NCI-H774 (cell line): ENCODE measurements around the gene WBP2.

ENCODE experiments used
- DNase-seq: peaks from one replicate; lab custom pipeline; 2025; lab: John Stamatoyannopoulos, UW

WBP2 gene

DNA sequence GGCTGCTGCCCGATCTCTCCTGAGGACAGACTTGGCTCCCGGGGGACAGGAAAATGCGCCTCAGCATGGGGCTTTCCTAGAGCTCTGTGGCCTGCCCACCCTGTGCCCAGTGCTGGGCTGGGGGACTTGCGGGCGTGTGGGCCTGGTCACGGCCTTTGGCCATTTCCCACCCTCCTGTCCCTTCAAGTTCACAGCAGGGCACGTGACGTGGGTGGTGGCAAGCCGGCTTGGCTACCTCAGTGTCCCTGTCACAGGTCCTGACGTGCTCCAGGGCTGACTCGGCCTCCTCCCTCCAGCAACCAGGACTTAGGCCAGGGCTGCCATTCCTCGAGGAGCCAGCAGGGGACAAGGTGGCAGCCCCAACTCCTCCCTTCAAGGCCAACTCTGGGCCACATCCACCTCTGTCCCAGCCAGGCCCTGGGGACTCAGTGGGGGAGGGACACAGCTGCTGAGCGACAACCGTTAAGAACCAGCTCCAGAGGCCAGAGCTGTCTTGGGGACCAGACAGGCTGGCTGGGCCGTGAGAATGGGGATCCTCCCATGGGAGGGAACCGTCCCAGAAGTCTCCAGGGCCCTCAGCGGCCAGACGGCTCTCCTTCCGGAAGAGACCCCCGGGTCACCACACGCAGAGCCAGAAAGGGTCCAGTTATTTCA, 9.9 kb downstream of the WBP2 start:
- peak; percentile 16 for DNase-seq

DNA sequence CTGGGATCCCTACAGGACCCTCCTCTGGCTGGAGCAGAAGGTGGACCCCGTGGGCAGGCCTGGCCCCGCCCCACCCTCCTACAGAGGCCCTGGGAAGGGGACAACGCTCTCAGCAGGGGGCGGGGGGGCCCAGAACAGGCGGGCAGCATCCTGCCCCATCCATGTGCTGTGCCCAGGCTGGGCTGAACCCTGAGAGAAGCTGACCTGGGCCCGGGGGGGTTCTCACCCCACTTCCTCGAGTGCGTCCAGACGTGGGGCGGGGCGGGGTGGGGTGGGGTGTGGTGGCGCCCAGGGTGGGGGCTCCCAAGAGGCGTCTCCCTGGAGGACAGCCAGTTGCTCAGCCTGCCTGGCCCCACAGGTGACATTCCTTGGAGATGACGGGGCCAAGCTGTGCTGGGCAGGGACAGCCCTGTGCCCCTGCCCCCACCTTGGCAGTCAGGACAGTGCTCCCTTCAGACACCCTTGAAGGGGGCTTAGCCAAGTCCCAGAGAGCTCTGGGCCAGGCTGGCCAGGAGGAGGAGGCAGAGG, 10.5 kb downstream of the WBP2 start:
- DNase-seq: no peak

DNA sequence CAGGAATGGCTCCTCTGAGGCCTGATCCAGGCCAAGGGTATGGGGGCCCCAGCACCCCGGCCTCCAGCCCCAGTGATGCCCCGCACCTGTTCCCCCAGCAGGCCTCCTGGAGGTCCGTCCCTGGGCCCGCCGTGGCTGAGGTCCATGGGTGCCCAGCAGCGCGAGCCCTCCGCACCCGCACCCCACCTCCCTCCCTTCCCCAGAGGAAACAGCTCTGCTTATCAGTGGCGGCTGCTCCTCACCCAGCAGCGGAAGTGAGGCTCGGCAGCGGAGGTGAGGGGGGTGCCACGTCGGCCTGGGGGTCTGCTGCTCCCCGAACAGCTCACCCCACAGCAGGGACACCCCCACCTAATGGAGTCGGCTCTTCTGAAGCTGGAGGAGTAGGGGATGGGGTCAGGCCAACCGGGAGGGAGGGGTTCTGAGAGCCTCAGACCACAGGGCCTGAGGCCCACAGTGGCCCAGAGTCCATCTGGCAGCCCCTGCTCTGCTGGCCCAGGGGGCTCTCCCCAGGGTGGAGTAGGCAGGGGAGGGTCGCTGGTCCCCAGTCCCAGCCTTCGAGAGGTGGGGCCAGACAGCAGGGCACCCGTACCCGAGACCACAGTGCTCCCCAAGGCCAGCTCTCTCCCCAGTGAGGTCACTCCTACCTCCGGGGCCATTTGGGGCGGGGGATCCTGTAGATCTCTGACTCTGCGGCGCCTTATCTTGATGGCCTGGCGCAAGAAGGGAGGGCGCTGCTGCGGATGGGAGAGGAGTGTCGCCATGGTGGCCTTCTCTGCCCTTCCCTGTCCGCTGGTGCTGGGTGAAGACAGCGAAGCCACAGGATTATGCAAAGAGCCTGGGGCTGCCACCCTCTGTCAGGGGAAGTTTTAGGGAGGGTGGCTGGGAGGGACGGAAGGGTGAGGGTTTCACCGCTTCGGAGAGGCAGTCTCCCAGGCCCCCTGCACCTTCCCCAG, 11.3 kb downstream of the WBP2 start, which contains the start of gene UNC13D:
Gene UNC13D (minus strand): TSS at position 828 of the 953 bp plus-strand sequence. CDS start 67 bp downstream, at position 761.
- DNase-seq: no peak

DNA sequence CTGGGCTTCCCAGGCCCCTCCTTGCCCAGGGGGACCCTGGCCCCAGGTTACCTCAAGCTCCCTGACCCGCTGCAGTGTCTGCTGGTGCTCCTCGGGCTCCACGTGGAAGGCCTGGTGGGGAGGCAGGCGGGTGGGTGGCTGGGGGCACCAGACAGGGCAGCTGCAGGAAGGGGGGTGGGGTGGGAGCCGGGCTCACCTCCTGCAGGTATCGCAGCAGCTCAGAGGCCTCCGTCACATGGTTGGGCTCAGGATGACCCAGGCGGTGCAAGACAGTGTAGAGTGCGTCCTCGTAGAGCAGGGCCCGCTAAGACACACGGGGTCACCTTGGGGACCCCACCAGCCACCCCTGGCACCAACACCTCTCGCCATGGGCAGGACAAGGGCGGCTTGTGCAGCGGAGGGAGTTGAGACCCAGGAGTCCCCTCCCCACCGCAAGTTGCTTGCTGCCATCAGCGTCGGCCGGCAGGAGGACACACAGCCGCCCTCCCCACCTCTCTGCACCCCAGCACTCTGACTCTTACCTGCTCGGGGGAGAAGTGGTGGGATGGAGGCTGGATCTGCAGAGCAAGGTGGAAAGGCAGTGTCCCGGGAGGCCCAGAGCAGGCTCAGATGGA, 12.1 kb downstream of the WBP2 start:
- DNase-seq: no peak

DNA sequence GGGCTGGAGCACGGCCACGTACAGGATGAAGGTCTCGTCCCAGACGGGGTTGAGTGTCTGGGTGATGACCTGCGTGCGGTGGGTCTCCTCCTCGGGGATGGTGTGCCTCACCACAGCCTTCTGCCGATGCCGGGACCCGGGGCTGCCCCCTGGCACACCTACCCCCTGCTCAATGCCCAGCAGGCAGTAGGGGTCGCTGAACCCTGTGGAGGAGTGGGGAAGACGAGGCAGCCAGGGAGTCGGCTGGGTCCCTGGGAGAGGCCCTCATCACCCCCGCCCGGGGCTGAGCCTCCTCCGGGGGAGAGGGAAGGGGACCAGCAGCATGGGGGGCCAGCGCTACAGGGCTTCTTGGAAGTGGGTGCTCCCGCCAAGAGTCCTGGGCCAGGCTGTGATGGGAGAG, 12.7 kb downstream of the WBP2 start:
- DNase-seq: no peak

DNA sequence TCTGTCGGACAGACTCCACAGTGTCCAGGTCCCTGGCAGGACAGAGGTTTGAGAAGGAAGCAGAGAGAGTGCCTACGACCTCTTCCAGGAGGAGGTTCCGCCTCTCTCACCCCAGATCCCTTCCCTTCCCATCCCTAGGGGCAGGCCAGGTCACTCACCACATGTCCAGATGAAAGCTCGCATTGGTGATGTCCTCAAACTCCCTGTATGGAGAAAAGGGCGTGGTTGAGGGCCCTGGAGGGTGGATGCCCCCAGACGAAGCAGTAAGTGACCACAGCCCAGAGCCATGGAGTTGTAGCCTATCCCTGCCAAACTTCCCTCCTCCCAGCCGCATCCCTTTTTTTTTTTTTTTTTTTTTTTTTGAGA, 14.4 kb downstream of the WBP2 start:
- DNase-seq: no peak

DNA sequence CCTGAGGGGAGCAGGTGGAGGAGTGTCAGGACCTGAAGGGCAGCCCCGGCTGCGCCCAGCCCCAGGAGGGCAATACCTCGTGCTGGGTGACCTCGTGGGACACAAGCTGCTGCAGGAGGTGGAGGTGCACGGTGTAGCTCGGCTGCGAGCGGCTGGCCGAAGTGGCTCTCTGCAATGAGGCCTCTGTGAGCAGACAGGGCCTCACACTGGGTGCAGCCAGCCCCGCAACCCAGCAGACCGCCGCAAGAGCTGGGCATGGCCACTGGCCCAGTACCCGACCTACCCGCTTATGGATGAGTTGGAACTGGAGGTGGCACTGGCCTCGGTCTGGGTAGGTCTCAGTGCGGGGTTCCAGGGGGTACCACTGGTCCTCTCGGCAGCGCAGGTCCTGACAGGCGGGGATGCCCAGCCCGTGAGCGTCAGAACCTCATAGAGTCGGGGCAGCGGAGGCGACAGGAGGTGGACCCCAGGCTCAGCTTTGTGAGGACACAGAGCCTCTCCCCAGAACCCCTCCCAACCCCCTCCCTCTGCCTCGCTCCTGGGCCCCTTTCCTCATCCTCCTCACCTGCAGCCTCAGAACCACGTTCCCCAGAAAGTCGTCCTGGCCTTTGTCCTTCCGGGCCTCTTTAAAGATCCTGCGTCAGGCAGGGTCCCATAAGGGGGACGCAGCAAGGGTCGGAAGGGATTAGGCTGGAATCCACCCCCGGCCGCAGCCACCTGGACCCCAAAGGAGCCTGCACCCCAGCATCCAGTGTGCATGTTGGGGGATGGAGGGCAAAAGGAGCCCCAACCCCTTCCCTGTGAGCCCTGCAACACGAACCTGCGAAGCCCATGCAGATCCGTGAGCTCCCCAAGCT, 15.0 kb downstream of the WBP2 start:
- no peak for DNase-seq

DNA sequence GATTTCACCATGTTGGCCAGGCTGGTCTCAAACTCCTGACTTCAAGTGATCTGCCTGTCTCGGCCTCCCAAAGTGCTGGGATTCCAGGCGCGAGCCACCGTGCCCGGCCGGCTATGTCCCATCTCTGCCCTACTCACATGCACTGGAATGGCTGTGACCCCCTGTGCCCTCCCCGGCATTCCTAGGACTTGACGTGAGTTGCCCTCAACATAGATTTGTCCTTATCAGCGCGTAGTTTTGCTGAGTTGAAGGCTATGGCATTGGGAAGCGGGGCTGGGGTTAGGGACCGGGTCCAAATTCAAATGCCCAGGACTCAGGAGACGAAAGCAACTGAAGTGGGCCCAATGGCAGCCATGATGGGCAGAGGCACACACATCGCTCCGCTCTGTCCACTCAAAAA, 16.7 kb downstream of the WBP2 start:
- no peak for DNase-seq

DNA sequence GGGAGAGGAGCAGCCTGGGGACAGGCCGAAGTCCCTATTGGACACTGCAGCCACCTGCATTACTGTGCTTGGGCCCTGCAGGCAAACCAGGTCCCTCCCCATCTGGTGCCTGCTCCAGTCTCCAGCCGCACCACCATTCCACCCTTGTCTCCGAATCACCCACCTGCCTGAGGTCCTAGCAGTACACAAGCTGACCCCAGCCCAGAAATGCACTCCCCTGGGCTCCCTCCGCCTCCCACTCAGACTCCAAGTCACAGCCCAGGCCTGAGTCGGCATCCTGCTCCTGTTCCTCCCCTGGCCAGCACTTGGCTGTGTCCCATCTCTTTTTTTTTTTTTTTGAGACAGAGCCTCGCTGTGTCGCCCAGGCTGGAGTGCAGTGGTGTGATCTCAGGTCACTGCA, 17.2 kb downstream of the WBP2 start:
- DNase-seq: no peak

DNA sequence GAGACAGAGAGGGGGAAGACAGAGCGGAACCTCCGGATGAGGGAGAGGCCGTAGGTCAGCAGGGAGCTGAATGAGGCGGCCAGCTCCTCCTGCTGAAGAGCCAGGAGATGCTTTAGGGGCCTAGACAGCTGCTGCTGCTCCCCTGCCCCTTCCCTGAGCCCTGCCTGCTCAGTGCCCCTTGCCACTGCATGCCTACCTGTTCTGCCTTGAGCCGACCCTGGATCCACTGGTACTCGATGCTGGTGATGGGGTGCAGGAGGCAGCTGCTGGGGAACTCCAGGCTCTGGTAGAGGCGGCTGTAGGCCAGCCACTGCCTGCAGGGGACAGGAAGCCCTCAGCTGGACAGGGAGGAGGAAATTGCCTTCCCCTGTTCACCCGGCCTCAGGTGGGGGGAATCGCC, 18.5 kb downstream of the WBP2 start:
- DNase-seq: no peak

DNA sequence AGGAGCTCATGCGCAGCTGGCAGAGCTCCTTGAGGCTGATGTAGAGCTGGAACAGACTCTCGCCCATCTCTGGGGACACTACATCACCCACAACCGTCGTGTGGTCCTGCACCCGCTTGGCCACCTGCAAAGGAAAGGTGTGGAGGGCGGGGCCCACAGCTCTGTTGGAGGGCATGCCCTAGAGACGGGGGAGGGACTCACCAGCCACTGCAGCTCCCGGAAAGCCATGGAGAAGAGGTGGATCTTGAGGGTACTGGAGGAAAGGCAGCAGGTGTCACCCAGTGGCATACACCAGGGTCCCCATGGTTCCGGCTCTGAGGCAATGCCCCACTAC, 19.5 kb downstream of the WBP2 start:
- DNase-seq: no peak

DNA sequence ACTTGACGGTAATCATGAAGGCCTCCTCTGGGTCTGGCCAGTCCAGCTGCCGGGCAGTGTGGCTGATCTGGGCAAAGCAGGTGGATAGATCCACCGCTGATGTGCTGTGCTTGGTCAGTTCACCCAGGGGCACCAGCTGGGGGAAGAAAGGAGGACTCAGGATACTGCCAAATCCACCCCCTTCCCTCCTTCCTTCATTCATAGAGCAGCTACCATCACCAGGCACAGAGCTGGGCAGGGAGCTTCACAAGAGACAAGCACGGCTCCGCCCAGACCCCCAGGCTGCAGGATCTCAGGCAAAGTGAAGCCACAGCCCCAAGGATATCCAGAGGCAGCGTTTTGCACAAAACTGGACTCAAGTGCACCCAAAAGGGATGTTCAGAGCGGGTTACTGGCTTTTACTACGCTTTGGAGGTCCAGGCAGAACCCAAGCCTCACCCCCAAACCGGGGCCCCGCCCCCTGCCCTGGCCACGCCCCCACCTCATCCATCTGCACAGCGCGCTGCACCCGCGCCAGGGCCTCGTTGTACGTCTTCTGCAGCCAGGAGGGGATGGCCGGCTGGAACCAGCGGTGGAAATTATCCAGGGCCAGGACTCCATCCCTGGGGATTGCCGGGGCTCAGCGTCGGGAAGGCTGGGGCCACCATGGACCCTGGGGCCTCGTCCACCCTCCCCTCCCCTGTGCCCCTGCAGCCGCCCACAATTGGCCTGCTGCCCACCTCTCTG, 20.0 kb downstream of the WBP2 start:
- DNase-seq: no peak

DNA sequence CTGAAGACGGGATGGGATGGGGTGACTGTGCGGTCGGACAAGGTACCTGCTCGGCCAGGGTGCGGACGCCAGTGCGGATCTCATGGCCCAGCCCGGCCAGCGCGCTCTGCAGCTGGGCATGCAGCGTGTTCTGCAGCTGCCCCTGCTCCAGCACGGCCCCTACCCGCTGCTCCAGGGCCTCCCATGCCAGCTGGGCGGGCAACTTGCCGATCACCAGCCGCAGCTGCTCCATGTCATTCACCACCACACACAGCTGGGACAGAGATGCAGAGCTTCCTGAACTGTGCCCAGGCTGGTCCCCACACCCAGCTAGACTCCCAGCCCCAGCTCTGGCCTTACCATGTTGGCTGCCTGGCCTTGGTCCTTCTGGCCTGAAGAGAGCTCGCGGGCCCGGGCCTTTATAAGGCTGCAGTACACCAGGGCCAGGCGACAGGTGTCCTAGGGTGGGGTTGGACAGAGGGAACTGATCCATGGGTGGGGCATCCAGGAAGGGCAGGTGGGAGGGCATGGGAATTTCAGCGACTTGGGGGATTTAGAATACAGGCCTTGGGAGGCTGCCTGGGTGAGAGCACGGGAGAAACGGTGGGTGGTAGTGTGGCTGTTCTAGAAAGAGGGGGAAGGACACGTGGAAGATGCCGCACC, 20.7 kb downstream of the WBP2 start:
- no peak for DNase-seq

DNA sequence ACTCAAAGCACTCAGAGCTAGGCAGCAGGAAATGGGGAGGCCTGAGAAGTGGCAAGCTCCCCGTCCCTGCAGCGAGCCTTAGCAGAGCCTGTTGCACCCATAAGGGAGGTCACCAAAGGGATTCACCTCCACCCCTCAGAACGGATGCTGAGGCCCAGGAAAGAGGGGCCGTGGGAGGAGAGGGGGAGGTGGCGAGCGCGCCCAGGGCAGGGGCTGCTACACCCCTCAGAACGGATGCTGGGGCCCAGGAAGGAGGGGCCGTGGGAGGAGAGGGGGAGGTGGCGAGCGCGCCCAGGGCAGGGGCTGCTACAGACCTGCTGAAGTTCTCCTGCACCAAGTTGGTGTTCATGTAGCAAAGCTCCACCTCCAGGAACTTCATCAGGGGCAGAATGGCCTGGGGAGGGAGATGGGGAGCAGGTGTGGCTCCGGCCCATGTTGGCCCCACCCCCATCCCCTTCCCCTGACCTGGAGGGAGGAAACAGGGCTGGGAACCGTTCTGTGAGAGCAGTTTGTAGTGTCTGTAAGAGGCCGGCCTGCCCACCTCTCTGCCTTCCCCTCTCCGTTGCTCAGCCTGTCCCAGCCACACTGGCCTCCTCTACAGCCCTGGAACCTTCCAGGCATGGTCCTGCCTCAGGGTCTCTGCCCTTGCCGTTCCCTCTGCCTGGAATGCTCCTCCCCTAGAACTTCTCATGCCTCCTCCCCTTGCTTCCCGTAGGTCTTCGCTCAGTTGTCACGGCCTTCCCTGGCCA, 22.3 kb downstream of the WBP2 start:
- DNase-seq: no peak

DNA sequence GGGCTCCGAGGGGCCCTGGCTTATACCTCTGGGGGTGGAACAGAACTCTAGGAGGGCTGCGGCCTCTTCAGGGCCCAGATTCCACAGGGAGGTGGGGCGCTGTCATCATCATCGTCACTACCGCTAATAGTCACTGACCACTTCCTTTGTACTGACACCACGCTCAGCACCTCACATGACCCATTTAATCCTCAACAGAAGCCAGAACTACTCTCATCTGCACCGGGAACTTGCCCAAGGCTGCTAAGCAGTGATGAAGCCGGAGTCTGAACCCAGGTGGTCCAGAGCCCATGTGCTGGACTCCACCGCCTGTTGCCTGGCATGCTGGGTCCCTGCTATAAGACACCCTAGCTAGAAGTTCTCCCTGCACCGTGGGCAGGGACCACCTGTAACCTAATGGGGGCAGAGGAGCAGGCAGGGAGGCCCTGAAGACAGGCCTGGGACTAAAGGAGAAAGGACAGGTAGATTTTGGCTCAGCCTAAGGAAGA, 22.9 kb downstream of the WBP2 start:
- DNase-seq: no peak

DNA sequence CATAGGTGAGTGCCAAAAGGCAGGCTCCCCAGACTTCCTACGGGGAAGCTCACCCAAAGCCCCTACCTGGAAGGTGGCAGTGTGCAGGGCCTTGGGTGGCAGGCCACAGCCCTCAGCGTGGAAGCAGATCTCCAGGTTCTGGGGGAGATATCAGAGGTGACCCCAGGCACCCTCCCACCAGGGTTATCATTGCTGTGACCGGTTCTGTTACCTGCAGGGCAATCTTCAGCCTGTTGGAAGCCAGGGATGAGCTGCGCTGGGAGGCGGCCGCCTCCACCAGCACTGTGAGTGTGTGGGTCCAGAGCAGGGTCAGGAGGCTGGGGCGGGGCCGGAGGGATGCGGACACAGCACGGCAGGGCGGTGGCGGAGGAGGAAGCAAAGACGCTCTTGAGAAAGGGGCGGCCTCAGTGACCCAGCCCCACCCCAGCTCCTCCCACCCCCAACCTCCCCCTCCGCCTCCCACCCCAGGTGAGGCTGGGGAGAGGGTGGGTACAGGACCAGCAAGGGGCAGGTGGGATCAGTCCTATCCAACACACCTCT, 24.0 kb downstream of the WBP2 start:
- DNase-seq: no peak

DNA sequence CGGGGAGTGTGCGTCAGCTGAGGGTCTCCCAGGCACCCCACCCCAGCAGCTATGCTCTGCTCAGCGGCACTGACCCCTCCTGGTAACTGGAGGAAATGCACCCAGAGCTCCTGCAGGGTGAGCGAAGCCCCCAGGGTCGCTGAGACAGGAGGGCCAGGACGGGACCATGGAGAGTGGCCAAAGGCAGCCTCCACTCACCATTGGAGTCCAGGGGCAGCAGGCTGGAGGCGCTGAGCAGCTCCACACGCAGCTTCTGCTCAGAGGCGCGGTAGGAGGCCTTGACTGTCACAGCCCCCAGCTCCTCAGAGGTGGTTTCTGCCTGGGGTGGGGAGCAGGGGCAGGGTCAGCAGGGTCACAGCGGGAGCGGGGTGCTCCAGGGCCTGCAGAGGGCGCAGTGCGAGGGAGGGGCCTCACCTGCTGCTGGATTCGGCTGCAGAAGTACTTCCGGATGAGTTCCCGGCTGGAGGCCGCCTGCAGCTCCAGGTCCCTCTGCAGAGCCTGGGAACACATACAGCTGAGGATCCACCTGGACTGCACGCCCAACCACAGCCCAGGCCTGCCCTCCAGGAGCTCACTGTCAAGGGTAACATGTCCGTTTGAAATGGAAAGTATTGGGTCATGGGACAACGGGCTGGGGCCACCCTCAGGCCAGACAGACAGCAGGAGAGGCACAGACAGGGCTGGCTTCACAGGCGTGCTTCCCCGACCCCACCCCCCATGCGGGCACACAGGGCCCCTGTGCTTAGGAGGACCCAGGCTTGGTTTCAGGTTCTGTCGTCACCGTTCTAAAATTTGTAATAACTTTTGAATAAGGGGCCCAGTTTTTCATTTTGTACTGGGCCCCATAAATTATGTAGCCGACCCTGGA, 24.7 kb downstream of the WBP2 start:
- no peak for DNase-seq

DNA sequence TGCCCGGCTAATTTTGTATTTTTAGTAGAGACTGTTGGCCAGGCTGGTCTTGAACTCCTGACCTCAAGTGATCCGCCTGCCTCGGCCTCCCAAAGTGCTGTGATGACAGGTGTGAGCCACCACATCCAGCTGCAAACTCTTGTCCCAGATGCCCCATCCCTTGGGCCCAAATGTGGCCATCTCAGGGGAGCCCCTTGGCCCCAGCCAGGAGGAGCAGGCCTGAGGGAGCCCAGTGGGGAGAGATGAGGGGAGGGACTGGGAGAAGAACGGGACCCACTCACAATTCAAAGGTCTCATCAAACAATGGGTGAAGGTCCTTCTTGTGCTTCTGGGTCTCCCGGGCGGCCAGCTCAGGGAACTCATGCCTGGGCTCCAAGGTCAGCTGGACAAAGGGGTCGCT, 25.4 kb downstream of the WBP2 start:
- no peak for DNase-seq

DNA sequence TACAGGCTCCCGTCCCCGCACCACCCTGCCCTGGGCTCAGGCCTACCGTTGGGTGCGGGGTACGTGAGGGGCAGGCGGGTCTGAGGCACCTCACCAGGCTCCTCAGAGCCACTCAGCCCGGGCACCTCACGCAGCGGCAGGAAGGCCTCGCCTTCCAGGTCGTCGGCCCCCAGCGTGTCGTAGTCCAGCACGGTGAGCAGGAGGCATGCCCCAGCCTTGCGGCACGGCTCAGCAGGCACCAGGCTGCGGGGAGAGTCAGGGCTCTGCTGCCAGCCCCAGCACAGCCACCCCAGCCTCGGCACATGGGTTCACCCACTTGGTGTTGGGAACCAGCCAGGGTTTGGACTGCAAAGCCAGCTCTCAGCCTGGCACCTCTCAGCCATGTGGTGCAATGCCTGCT, 26.4 kb downstream of the WBP2 start:
- no peak for DNase-seq
